Activated naive CD4-positive, alpha-beta T cell treated with anti-CD3 and anti-CD28 coated beads, Interleukin-2, amount 10 ng/mL, durations not matched to agents 7 days and 5 days (primary cell): ENCODE measurements around the gene INPP5K.
"Not testable (repeated sequence)": the region's sequence is repeated elsewhere in the genome, so short reads cannot be mapped to it uniquely, and the experiment has no call there.

Source experiments
- CTCF ChIA-PET: fragments of 350-600 bp; sonication (Branson Sonifier 250); formaldehyde crosslinking; loops from one replicate; lab custom pipeline; 2021; ENCODE audit warnings: antibody characterized with exemption; lab: Charles Lee
- DNase-seq: peaks from one replicate; pipeline ENCODE4 v3.0.0-alpha.2; 2020
- H3K27ac Mint-ChIP-seq: one replicate; pipeline ENCODE4 v1.8.0; 2021; ENCODE audit warnings: mild to moderate bottlenecking, moderate library complexity, mixed read lengths
- H3K27me3 Mint-ChIP-seq: one replicate; pipeline ENCODE4 v1.8.0; 2021; ENCODE audit warnings: mild to moderate bottlenecking, mixed read lengths
- H3K36me3 Mint-ChIP-seq: one replicate; pipeline ENCODE4 v1.8.0; 2021; ENCODE audit warnings: mixed read lengths
- H3K4me1 Mint-ChIP-seq: one replicate; pipeline ENCODE4 v1.8.0; 2021; ENCODE audit warnings: mixed read lengths
- H3K4me3 Mint-ChIP-seq: one replicate; pipeline ENCODE4 v1.8.0; 2021; ENCODE audit warnings: mild to moderate bottlenecking, moderate library complexity, mixed read lengths
- H3K9me3 Mint-ChIP-seq: one replicate; pipeline ENCODE4 v1.8.0; 2021; ENCODE audit warnings: mixed read lengths

The INPP5K gene

GRCh38 chr17:1532836-1533602 lies 16.6 kb upstream of the INPP5K start:
- CTCF ChIA-PET: interaction anchor here (0.7 to 2.6 kb wide), 12 partner anchors 12 to 171 kb away, joined by 3 to 28 read pairs (median 3); no protein-coding TSS in a partner anchor
- Mint-ChIP-seq H3K4me3 (no peak overlapping the region), H3K27me3 (no peaks in the 10 kb centered on the region), H3K27ac (no peak overlapping the region), H3K9me3 (no peaks in the 10 kb centered on the region), H3K36me3 (peaks cover 23% of the 10 kb centered on the region), H3K4me1 (peaks cover 6% of the 10 kb centered on the region)
- DNase-seq: peak; percentile 59

- CTCF ChIA-PET: interaction anchor here (1.1 kb wide), 1 partner anchor 168 kb away, joined by 3 read pairs; no protein-coding TSS in a partner anchor
Observed at GRCh38 chr17:1529863-1530262, 13.5 kb upstream of the INPP5K start.

GRCh38 chr17:1526876-1527275 lies 10.5 kb upstream of the INPP5K start:
- CTCF ChIA-PET: interaction anchor here (0.8 kb wide), 1 partner anchor 10 kb away, joined by 3 read pairs; the partner anchor contains the start of gene INPP5K
- H3K4me3 Mint-ChIP-seq, H3K27me3 Mint-ChIP-seq, H3K9me3 Mint-ChIP-seq, DNase-seq: not testable (repeated sequence)
- Mint-ChIP-seq H3K27ac (peak overlapping the region; percentile 87), H3K4me1 (peaks cover 25% of the 10 kb centered on the region), H3K36me3 (peaks cover 18% of the 10 kb centered on the region)

More at GRCh38 chr17:1529863-1530262, 13.5 kb upstream of the INPP5K start:
- Mint-ChIP-seq H3K27me3 (no peaks in the 10 kb centered on the region), H3K4me3 (no peak overlapping the region), H3K36me3 (peaks cover 27% of the 10 kb centered on the region), H3K27ac (no peak overlapping the region), H3K9me3 (no peaks in the 10 kb centered on the region), H3K4me1 (peaks cover 25% of the 10 kb centered on the region)
- DNase-seq: no peak

GRCh38 chr17:1522626-1523025 lies 6.2 kb upstream of the INPP5K start:
- Mint-ChIP-seq H3K4me1 (peaks cover 32% of the 10 kb centered on the region), H3K9me3 (no peaks in the 10 kb centered on the region), H3K4me3 (no peak overlapping the region), H3K27me3 (no peaks in the 10 kb centered on the region), H3K27ac (no peak overlapping the region), H3K36me3 (peaks cover 7% of the 10 kb centered on the region)
- DNase-seq: no peak
- CTCF ChIA-PET: no interaction called here

- no peak for DNase-seq
- Mint-ChIP-seq H3K9me3 (no peaks in the 10 kb centered on the region), H3K4me1 (peaks cover 21% of the 10 kb centered on the region), H3K27me3 (no peaks in the 10 kb centered on the region), H3K4me3 (no peak overlapping the region), H3K27ac (no peak overlapping the region), H3K36me3 (peaks cover 6% of the 10 kb centered on the region)
- CTCF ChIA-PET: interaction anchor here (1.2 kb wide), 1 partner anchor 12 kb away, joined by 4 read pairs; no protein-coding TSS in a partner anchor
Observed at GRCh38 chr17:1521086-1521640, 4.8 kb upstream of the INPP5K start.

- Mint-ChIP-seq H3K9me3 (no peaks in the 10 kb centered on the region), H3K36me3 (peaks cover 3% of the 10 kb centered on the region), H3K4me1 (peaks cover 26% of the 10 kb centered on the region), H3K4me3 (no peak overlapping the region), H3K27me3 (no peaks in the 10 kb centered on the region), H3K27ac (no peak overlapping the region)
- CTCF ChIA-PET: interaction anchor here (0.6 to 1.2 kb wide), 2 partner anchors 110 to 154 kb away, joined by 3 to 6 read pairs; no protein-coding TSS in a partner anchor
- no peak for DNase-seq
Observed at GRCh38 chr17:1519678-1520077, 3.3 kb upstream of the INPP5K start.

- Mint-ChIP-seq H3K36me3 (peaks cover 9% of the 10 kb centered on the region), H3K27me3 (no peaks in the 10 kb centered on the region), H3K4me3 (peak overlapping the region; percentile 74), H3K9me3 (no peaks in the 10 kb centered on the region), H3K27ac (no peak overlapping the region), H3K4me1 (peaks cover 33% of the 10 kb centered on the region)
- DNase-seq: no peak
- CTCF ChIA-PET: interaction anchor here (1.1 to 1.2 kb wide), 2 partner anchors 14 to 153 kb away, joined by 4 to 6 read pairs; no protein-coding TSS in a partner anchor
Observed at GRCh38 chr17:1518410-1518809, 2.0 kb upstream of the INPP5K start.

GRCh38 chr17:1515640-1516387 lies 598 bp downstream of the INPP5K start:
- peak; percentile 76 for DNase-seq
- Mint-ChIP-seq H3K27me3 (no peaks in the 10 kb centered on the region), H3K4me1 (peaks cover 35% of the 10 kb centered on the region), H3K9me3 (no peaks in the 10 kb centered on the region), H3K27ac (peak overlapping the region; percentile 98), H3K4me3 (peak overlapping the region; percentile 96), H3K36me3 (peaks cover 18% of the 10 kb centered on the region)
- CTCF ChIA-PET: interaction anchor here (0.7 to 3.0 kb wide), 15 partner anchors 11 to 459 kb away, joined by 3 to 53 read pairs (median 3); no protein-coding TSS in a partner anchor

GRCh38 chr17:1512351-1512750 lies 4.1 kb downstream of the INPP5K start:
- Mint-ChIP-seq H3K4me1 (peaks cover 36% of the 10 kb centered on the region), H3K27me3 (no peaks in the 10 kb centered on the region), H3K27ac (peak overlapping the region; percentile 45), H3K36me3 (peaks cover 34% of the 10 kb centered on the region), H3K9me3 (no peaks in the 10 kb centered on the region), H3K4me3 (no peak overlapping the region)
- CTCF ChIA-PET: interaction anchor here (0.5 to 2.0 kb wide), 3 partner anchors 20 to 147 kb away, joined by 3 to 4 read pairs (median 3); no protein-coding TSS in a partner anchor
- no peak for DNase-seq

GRCh38 chr17:1511756-1512321 lies 4.6 kb downstream of the INPP5K start:
- Mint-ChIP-seq H3K36me3 (peaks cover 37% of the 10 kb centered on the region), H3K9me3 (no peaks in the 10 kb centered on the region), H3K4me1 (peaks cover 36% of the 10 kb centered on the region), H3K27me3 (no peaks in the 10 kb centered on the region), H3K27ac (peak overlapping the region; percentile 45), H3K4me3 (no peak overlapping the region)
- no peak for DNase-seq
- CTCF ChIA-PET: interaction anchor here (1.0 to 2.0 kb wide), 2 partner anchors 21 to 146 kb away, joined by 3 to 4 read pairs; no protein-coding TSS in a partner anchor

- DNase-seq: no peak
- peaks cover 42% of the 10 kb centered on the region for H3K36me3 Mint-ChIP-seq
- peaks cover 36% of the 10 kb centered on the region for H3K4me1 Mint-ChIP-seq
- no peak overlapping the region for H3K4me3 Mint-ChIP-seq
- CTCF ChIA-PET: interaction anchor here (1.3 to 2.4 kb wide), 2 partner anchors 10 to 146 kb away, joined by 4 to 9 read pairs; no protein-coding TSS in a partner anchor
- H3K27ac Mint-ChIP-seq: no peak overlapping the region
- no peaks in the 10 kb centered on the region for H3K9me3 Mint-ChIP-seq
- no peaks in the 10 kb centered on the region for H3K27me3 Mint-ChIP-seq
Observed at GRCh38 chr17:1511290-1511689, 5.1 kb downstream of the INPP5K start.

GRCh38 chr17:1509290-1509881 lies 7.0 kb downstream of the INPP5K start:
- Mint-ChIP-seq H3K4me3 (no peak overlapping the region), H3K27ac (no peak overlapping the region), H3K9me3 (no peaks in the 10 kb centered on the region), H3K27me3 (no peaks in the 10 kb centered on the region), H3K36me3 (peaks cover 41% of the 10 kb centered on the region), H3K4me1 (peaks cover 22% of the 10 kb centered on the region)
- CTCF ChIA-PET: interaction anchor here (1.1 to 2.4 kb wide), 2 partner anchors 12 to 144 kb away, joined by 3 to 9 read pairs; no protein-coding TSS in a partner anchor
- no peak for DNase-seq

GRCh38 chr17:1508709-1509108 lies 7.7 kb downstream of the INPP5K start:
- CTCF ChIA-PET: interaction anchor here (1.1 kb wide), 1 partner anchor 11 kb away, joined by 3 read pairs; no protein-coding TSS in a partner anchor
- H3K27me3 Mint-ChIP-seq, H3K9me3 Mint-ChIP-seq, H3K4me3 Mint-ChIP-seq, H3K27ac Mint-ChIP-seq, DNase-seq: not testable (repeated sequence)
- Mint-ChIP-seq H3K4me1 (peaks cover 18% of the 10 kb centered on the region), H3K36me3 (peaks cover 39% of the 10 kb centered on the region)
